PC-3 (cell line): ENCODE data around the gene DNM3.

ENCODE experiments used
- CTCF ChIP-seq: fragments of 300-600 bp; sonication (generic); conservative IDR thresholded peaks from 2 replicates; pipeline ENCODE4 v1.5.1; 2017; ENCODE audit warnings: antibody characterized with exemption, low read depth, mild to moderate bottlenecking, low read length
- EZH2 ChIP-seq: fragments of 300-600 bp; sonication (generic); IDR thresholded peaks from one replicate; pipeline ENCODE4 v1.6.1; 2017; ENCODE audit warnings: antibody characterized with exemption, mild to moderate bottlenecking, low read length; ENCODE audit not compliant: unreplicated experiment
- EZH2phosphoT487 ChIP-seq: fragments of 300-600 bp; sonication (generic); IDR thresholded peaks from 2 replicates; pipeline ENCODE4 v1.6.1; 2018; ENCODE audit warnings: mild to moderate bottlenecking, antibody characterized with exemption, low read length, borderline replicate concordance

- TF ChIP-seq EZH2phosphoT487 (no peak), CTCF (no peak), EZH2 (no peak)
These were observed 540.6 kb downstream of the DNM3 start for GRCh38 chr1:172381946-172382345.
